Measurements from ENCODE around the gene NTRK3. TPM values are rescaled to one million over a fixed set of nuclear protein-coding genes. Genes with fewer than 3 reads are reported as not detected.

Gene NTRK3
- total RNA-seq, 2 experiments from 2014 or later, result not detected

DNA sequence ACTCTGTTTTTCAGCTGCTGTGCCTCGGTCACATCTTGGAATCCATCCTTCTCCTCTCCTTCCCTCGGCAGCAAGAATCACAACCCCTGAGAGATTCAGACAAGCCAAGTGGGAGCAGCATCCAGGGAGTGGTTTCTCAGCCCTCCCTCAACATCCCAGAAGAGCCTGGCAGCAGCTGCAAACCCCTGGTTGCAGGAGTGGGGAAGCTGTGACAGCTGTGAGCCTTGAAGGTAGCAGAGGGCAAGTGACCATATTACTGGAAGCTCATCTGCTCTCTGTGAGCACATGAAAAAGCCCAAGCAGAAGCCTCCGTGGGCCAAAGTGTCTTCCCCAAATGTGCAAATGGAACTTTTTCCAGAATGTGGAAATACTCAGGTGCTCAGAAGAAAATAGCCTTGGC lies 312.9 kb downstream of the NTRK3 start:
- ChIA-PET CTCF (no interaction called here), POLR2A (no interaction called here)
- Mint-ChIP-seq H3K4me1 (ENCODE audit: low read depth) (no peaks in the 10 kb centered on the region), H3K9me3 (no peaks in the 10 kb centered on the region), H3K27ac (no peak overlapping the region), H3K36me3 (ENCODE audit: low read depth) (no peaks in the 10 kb centered on the region), H3K4me3 (no peak overlapping the region), H3K27me3 (peaks cover 4% of the 10 kb centered on the region)
- no peak for ATAC-seq
- TF ChIP-seq, protein P1, sequence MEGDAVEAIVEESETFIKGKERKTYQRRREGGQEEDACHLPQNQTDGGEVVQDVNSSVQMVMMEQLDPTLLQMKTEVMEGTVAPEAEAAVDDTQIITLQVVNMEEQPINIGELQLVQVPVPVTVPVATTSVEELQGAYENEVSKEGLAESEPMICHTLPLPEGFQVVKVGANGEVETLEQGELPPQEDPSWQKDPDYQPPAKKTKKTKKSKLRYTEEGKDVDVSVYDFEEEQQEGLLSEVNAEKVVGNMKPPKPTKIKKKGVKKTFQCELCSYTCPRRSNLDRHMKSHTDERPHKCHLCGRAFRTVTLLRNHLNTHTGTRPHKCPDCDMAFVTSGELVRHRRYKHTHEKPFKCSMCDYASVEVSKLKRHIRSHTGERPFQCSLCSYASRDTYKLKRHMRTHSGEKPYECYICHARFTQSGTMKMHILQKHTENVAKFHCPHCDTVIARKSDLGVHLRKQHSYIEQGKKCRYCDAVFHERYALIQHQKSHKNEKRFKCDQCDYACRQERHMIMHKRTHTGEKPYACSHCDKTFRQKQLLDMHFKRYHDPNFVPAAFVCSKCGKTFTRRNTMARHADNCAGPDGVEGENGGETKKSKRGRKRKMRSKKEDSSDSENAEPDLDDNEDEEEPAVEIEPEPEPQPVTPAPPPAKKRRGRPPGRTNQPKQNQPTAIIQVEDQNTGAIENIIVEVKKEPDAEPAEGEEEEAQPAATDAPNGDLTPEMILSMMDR (IDR thresholded peaks at IDR 0.05), result no peak
- no peak for DNase-seq
- intact Hi-C loops (cut with micrococcal nuclease), result no loop called here

DNA sequence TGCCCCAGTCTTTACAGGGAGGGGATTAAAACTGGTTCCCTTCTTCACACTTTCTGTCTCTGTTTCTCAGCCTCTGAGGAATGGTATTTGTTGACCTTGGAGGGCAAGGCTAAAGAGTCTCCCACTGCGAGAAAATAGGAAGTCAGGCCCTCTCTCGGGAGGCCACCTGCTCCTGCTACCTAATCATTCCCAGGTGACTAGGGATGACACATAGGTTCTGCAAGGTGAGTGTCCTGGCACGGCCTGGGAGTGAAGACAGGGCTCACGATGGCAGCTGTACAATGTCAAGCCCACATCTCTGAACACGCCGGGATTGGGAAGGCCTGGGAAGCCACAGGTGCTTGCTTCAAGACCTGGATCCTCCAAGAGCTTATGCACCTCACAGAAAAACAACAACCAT lies 314.2 kb downstream of the NTRK3 start:
- no peaks in the 10 kb centered on the region for H3K36me3 Mint-ChIP-seq (ENCODE audit: low read depth)
- ATAC-seq (no peak), DNase-seq (no peak)
- CTCF ChIA-PET, result no interaction called here
- peaks cover 4% of the 10 kb centered on the region for H3K27me3 Mint-ChIP-seq
- TF ChIP-seq, protein P1 (IDR thresholded peaks at IDR 0.05), result no peak
- no peak overlapping the region for H3K27ac Mint-ChIP-seq
- POLR2A ChIA-PET, result no interaction called here
- intact Hi-C loops (cut with micrococcal nuclease), result no loop called here
- H3K4me3 Mint-ChIP-seq, result no peak overlapping the region
- no peaks in the 10 kb centered on the region for H3K9me3 Mint-ChIP-seq
- no peaks in the 10 kb centered on the region for H3K4me1 Mint-ChIP-seq (ENCODE audit: low read depth)

DNA sequence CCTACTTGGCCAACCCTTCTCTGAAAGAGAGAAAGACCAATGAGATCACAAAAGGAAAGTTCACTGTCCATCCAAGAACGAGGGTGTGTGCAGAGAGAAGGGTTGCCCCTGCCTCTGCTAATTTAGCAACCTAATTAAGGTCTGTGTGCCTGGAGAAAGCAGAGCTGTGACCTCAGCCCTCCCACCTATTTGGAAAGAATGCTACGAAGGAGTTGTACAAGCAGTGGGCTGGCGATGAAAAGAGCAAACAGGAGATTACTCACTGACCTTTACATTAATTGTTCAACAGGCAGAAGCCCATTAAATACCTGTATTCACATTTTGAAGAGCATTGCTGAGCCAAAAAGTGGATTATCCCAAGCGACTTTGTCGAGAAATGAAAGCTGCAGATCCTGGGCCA lies 314.9 kb downstream of the NTRK3 start:
- Mint-ChIP-seq H3K9me3 (no peaks in the 10 kb centered on the region), H3K27me3 (peaks cover 8% of the 10 kb centered on the region), H3K36me3 (ENCODE audit: low read depth) (no peaks in the 10 kb centered on the region), H3K4me3 (no peak overlapping the region), H3K27ac (no peak overlapping the region), H3K4me1 (ENCODE audit: low read depth) (no peaks in the 10 kb centered on the region)
- ATAC-seq (no peak), DNase-seq (no peak)
- TF ChIP-seq, protein P1 (IDR thresholded peaks at IDR 0.05), result no peak
- CTCF ChIA-PET, result no interaction called here
- POLR2A ChIA-PET, result no interaction called here
- intact Hi-C loops (cut with micrococcal nuclease), result no loop called here

DNA sequence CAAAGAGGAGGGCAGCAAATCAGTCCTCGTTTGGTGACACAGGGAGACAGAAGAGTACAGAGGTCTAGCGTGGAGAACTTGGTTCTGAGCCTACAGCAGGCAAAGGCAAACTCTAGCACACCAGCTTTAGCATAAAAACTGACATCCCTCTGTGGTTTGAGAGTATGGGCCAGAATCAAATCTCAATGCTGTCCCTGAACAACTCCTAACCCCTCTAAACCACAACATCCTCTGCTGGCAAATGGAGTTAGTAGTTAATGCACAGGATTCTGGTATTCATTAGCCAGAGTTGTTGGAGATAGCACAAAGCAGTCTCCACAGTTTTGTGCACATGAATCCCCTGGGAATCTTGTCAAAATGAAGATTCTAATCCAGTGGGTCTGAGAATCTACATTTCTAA lies 315.8 kb downstream of the NTRK3 start:
- no peaks in the 10 kb centered on the region for H3K4me1 Mint-ChIP-seq (ENCODE audit: low read depth)
- intact Hi-C loops (cut with micrococcal nuclease), result no loop called here
- DNase-seq, result no peak
- ChIA-PET POLR2A (no interaction called here), CTCF (no interaction called here)
- no peaks in the 10 kb centered on the region for H3K9me3 Mint-ChIP-seq
- no peak overlapping the region for H3K27ac Mint-ChIP-seq
- no peaks in the 10 kb centered on the region for H3K36me3 Mint-ChIP-seq (ENCODE audit: low read depth)
- no peak for ATAC-seq
- TF ChIP-seq, protein P1 (IDR thresholded peaks at IDR 0.05), result no peak
- H3K4me3 Mint-ChIP-seq, result no peak overlapping the region
- peaks cover 4% of the 10 kb centered on the region for H3K27me3 Mint-ChIP-seq

DNA sequence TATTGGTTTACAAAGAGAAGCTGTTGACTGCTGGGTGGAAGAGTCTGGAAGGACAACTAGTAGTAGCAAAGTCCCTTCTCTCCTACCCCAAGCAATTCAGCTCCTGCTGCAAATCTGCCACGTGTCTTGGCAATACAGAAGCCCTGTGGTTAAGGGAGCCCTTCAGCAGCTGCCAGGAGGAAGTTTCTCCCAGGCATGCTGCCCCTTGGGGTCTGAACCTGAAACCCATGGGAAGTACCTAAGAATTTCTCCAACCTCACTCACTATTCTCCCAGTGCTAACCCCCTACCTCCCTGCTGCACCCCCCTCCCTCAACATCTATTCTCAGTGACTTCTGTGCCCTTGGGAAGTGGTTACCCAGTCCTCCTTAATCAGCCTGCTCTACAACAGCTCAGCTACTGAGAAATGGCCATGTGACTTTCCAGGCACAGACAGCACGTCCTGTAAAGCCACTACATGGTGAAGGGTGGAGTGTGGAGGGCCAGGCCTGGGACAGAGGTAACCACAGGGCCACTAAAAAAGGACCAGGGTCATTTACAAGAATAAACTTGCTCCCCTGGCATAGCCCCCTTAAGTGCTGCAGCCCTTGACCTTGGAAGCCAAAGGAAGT lies 316.6 kb downstream of the NTRK3 start:
- H3K4me1 Mint-ChIP-seq (ENCODE audit: low read depth), result no peaks in the 10 kb centered on the region
- H3K27ac Mint-ChIP-seq, result no peak overlapping the region
- DNase-seq (no peak), ATAC-seq (no peak)
- H3K36me3 Mint-ChIP-seq (ENCODE audit: low read depth), result no peaks in the 10 kb centered on the region
- intact Hi-C loops (cut with micrococcal nuclease), result no loop called here
- TF ChIP-seq, protein P1 (IDR thresholded peaks at IDR 0.05), result no peak
- H3K9me3 Mint-ChIP-seq, result no peaks in the 10 kb centered on the region
- no peak overlapping the region for H3K4me3 Mint-ChIP-seq
- ChIA-PET POLR2A (no interaction called here), CTCF (no interaction called here)
- H3K27me3 Mint-ChIP-seq, result peaks cover 4% of the 10 kb centered on the region
